Ramos (cell line): Measurements from ENCODE around the gene ZKSCAN1.
"Not testable (repeated sequence)": the region's sequence is repeated elsewhere in the genome, so short reads cannot be mapped to it uniquely, and the experiment has no call there.

ENCODE experiments used
- in situ Hi-C: fragments of 300-500 bp; cut with MboI; formaldehyde crosslinking; loops from one replicate; pipeline ENCODE4 v1.14.3; 2022; ENCODE audit warnings: low sequenced_read_pairs; ENCODE audit not compliant: unreplicated experiment

ZKSCAN1 gene

DNA sequence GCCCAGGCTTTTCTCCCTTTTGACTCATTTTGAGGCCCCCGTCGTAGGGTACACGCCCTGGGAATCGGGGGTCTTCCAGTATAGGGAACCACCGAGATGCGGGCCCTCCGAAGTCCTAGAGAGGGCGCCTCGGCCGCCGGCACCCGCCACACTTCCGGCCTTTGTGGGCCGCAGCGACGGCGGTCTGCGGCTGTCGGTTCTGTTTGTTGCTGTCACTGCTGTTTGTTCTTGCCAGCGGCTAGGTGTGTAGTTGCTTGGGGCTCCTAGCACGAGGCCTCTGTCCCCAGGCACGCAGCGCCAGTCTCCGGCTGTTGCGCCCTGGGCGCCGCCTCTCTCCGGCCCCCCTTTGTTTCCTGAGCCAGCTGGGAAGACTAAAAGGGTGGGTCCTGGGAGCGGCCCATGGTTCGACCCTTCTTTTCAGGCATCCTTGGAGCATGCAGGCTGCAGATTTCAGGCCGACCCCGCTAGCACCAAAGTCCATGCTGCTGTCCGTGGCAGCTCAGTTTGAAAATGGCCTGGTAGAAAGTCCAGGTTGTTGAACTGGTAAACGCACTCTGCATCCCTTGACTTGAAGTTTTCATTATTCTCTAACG, 17.8 kb upstream of the ZKSCAN1 start:
- in situ Hi-C loops = no loop called here

DNA sequence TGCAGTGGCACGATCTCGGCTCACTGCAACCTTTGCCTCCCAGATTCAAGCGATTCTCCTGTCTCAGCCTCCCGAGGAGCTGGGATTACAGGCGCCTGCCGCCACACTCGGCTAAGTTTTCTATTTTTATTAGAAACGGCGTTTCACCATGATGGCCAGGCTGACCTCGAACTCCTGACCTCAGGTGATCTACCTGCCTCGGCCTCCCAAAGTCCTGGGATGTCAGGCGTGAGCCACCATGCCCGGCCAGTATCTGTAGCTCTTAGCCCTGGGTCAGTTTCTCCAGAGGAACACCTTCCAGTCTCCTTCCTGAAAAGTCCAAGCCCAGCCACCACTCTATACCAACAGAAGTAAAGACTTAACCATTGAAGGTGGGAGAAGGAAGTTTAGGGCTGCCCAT, 15.2 kb upstream of the ZKSCAN1 start:
- in situ Hi-C loops = no loop called here

DNA sequence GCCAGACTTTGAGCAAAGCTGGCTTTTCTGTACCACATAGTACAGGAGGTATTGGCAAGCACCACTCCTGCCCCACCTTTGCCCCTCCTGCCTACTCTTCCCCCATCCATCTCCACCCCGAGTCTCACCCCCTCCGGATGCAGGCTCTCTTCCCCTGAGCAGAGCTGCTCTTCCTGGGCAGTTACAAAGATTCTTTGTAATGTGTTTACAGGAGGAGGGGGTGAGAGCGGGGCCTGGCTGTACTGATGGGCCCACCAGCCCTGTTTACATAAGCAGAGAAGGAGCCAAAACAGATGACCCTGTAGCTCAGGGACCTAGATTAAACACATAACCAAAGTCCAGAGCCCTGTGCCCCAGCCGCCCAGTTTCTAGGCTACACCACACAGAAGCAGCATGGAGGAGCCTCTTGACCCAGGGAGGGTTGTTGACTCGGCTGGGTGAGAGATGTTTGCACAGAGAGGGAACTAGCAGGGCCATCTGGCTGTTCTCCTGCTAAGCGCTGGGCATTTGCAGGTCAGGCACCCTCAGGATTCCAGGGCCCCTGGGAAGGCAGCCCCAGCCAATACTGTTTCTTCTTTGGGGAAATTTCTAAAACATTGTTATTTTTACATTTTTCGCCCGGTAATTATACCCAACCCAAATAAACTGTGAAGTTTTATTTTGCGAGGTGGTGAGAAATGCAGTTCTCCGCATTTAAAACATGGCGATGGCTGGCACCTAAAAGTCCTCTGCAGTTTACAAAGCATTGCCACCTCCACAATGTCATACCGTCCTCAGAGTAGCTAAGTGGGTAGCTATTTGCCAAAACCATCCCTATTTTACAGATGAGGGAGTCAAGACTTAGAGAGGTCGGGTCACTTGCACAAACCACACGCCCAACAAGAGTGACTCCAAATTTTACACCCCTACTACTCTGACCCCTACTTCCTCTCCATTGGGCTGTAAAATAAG, 11.4 kb upstream of the ZKSCAN1 start:
- in situ Hi-C loops = no loop called here

DNA sequence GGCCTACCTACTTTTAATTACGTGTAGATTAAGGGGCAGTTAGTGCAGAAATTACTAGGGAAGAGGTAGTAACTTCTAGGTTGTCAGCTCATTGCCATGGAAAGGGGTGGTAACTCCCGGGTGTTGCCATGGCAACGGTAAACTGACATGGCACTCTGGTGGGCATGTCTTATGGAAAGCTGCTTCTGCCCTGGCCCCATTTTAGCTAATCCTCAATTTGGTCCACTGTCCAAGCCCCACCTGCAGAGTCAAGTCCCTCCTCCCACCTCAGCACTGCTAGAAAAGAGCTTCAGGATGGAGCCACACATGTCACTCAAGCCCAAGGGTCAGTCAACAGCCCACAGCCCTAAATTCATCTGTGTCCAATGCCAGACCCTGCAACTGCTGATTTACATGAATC, 7.5 kb upstream of the ZKSCAN1 start:
- in situ Hi-C loops = no loop called here

DNA sequence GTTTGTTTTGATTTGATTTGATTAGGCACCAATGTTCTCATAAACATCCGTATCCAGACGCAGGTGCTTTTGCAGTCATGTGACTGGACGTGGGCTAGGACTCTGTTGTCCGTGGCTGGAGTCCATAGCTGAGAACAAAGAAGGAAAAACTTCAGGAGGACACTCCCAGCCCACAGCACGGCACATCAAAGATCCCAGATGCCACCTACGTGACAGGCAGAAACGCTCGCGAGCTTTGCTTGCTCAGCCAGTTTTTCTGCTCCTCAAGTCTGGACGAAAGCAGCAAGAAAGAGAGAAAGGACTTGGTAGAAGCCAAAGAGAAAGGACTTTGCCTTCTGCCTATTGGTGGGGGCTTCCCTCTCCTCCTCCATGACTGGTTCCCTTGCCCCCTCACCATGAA, 6.9 kb upstream of the ZKSCAN1 start:
- in situ Hi-C loops = no loop called here

DNA sequence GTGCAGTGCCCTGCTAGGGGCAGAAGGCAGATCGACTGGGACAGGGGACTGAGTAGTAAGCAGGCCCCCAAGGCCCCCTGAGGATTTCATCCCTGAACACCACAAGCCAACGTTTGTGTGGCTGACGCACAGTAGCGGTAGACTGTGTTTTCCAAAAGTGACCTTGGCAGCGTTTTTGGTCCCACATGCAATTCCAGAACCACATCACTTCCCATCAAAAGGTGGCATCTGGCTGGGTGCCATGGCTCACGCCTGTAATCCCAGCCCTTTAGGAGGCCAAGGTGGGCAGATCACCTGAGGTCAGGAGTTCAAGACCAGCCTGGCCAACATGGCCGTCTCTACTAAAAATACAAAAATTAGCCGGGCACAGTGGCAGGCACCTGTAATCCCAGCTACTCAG, 5.4 kb upstream of the ZKSCAN1 start:
- in situ Hi-C loops = not testable (repeated sequence)

DNA sequence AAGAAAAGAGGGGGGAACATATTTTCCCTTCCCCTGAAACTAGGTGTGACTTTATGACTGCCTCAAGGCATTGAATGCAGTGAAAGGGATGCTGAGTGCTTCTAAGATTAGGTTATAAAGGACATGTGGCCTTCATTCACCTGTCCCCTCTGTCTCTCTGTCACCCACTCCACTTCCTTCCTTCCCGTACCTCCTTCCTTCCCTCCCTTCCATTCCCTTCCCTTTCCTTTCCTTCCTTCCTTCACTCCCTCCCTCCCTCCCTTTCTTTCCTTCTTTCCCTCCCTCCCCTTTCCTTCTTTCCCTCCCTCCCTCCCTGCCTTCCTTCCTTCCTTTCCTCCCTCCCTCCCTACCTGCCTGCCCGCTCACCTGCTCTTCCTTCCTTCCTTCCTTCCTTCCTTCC, 4.5 kb upstream of the ZKSCAN1 start:
- in situ Hi-C loops = no loop called here

DNA sequence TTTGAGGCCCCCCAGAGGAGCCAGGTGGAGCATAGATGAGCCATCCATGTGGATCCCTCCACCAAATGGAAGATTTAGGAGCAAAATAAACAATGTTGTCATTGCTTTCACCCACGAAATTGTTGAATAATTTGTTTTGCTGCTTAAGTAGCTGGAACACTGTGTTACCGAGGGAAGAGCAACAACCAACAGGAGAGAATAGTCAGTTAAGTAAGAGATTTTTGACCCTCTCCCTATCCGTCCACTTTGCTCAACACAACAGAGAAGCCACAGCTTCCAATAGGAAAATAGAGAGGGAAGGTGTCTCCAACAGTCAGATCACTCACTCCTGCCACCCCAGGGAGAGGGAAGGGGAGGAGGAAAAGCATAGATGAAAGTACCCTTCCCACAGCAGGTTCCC, 3.9 kb upstream of the ZKSCAN1 start:
- in situ Hi-C loops = no loop called here

DNA sequence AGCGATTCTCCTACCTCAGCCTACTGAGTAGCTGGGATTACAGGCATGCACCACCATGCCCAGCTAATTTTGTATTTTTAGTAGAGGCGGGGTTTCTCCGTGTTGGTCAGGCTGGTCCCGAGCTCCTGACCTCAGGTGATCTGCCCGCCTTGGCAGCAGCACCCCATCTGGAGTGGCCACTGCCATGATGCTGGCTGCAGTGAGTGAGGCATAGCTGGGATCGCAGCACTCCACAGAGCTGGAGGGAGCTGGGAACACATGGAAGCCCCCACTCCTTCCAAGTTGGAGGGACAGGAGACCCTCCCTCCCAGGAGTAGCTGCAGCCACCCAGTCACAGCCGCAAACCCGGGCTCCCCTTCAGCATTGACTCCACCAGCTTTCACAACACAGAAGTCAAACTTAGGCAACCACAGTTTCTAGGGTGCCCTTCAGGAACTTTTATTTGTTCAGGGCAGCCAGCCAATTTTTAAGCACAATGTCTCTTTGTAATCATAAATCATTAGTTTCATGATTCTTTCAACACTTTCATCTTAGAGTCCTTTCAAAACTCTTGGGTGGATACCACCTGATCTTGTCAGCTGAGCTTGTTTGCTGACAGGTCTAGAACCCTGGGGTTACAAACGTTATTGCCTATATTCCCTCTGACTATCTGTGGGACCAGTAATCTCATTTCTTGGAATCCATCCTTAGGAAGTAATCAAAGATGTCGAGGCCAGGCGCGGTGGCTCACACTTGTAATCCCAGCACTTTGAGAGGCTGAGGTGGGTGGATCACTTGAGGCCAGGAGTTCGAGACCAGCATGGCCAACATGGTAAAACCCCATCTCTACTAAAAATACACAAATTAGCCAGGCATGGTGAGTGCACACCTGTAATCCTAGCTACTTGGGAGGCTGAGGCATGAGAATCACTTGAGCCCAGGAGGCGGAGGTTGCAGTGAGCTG, 2.7 kb upstream of the ZKSCAN1 start:
- in situ Hi-C loops = not testable (repeated sequence)

DNA sequence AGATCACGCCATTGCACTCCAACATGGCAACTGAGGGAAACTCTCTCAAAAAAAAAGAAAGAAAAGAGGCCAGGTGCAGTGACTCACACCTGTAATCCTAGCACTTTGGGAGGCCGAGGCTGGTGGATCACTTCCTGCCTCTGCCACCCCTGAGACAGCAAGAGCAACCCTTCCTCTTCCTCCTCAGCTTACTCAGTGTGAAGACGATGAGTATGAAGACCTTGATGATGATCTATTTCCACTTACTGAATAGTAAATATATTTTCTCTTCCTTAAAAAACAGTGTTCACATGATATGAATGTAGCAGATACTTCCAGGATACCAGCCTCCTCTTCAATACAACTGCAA, 2.1 kb upstream of the ZKSCAN1 start:
- in situ Hi-C loops = no loop called here

DNA sequence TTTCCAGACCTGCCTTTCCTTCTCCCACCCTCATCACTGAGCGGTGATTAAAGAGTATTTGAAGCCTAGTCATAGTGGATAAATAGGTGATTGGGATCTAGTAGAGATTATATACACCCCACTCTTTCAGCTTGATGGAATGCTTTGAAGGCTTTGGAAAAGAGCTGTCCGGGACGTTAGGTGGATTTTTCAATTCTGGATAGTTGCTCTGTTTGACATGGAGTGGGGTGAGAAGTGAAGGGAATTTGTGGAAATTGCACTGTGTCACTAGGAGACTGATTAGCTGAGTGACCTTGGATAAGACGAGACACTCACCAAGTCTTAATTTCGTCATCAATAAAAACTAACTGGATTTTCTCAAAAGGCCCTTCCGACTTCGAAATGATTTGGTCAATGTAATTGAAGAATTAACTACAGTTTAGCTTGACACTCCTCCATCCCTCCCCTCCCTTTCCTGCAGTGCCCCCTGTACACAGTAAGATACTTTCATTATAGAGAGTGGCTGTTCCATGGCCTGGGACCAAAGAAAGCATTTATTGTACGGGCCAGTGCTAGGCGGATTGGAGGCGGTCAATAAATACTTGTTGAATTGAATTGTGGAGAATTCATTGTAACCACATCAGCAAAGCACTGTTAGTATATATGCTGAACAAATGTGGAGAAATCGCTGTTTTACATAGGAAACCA, 962 bp downstream of the ZKSCAN1 start:
- in situ Hi-C loops = no loop called here

DNA sequence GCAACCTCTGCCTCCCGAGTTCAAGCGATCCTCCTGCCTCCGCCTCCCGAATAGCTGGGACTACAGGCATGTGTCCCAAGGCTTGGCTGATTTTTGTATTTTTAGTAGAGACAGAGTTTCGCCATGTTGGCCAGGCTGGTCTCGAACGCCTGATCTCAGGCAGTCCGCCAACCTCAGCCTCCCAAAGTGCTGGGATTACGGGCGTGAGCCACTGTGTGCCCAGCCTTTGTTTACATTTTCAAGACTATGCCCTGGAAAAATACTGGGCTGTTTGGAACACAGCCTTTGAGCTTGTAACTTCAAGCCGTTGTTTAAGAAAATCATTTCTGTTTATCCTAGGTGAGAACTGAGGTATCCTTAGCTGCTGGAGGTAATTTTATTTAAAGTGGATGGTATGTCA, 1.9 kb downstream of the ZKSCAN1 start:
- in situ Hi-C loops = no loop called here

DNA sequence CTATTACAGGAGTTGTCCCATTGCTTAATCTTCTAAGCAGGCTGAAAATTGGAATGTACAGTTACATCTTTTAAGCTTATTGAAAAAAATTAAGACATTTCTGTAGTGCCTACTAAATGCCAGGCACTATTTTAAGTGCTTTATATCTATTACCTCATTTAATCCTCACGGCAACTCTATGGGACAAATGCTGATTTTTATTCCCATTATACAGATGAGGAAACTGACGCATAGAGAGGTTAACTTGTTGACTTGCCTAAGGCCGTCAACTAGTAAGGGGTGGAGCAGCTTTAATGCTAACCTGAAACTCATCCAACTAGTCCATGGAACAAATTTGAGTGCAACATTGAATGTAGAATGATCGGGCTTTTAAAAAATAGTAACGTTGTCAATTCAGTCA, 2.5 kb downstream of the ZKSCAN1 start:
- in situ Hi-C loops = no loop called here

DNA sequence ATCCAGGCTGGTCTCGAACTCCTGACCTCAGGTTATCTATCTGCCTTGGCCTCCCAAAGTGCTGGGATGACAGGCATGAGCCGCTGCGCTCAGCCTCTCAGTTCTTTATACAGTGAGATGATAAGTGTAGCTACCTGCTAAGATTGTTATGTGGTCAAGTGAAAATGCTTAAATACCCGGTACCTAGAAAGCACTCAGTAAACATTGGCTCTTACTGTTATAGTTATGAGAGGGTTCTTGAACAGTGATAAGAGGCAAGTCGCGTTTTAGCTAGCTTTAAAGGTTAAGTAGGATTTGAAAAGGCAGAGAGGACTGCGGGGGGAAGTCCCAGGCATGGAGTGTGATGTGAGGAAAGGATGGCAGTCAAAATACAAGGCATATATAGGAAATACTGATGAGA, 4.5 kb downstream of the ZKSCAN1 start:
- in situ Hi-C loops = no loop called here

DNA sequence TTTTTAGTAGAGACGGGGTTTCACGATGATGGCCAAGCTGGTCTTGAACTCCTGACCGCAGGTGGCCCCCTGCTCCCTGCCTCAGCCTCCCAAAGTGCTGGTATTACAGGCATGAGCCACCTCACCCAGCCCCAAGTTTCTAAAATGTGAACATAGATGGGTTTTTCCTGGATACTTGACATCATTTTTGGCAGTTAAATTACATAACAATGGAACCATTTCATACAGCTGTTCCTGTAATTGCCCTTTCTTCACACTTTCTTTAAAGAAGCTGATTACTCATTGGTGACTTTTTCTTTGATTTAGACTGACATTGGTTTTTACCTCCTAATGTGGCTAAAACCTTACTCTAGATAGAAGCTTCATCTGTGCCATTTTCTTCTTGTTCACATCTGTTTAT, 5.9 kb downstream of the ZKSCAN1 start:
- in situ Hi-C loops = no loop called here

DNA sequence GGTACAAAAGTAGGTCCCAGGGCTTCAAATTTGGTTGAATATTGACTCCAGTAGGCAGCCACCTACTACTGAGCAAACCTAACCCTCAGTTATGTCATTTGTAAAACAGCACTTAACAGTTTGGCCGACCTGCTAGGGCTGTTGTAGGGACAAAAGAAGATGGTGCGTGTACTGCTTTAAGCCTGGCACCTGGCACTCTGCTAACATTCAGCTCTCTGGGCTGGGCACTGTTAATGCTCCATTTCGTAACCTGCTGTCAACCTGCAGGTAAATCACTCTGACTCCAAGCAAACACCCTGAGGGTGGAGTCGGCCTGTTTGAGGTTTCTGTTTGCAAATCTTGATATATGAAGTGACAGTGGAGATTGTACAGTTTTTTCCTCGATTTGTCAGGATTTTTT, 7.2 kb downstream of the ZKSCAN1 start:
- in situ Hi-C loops = no loop called here

DNA sequence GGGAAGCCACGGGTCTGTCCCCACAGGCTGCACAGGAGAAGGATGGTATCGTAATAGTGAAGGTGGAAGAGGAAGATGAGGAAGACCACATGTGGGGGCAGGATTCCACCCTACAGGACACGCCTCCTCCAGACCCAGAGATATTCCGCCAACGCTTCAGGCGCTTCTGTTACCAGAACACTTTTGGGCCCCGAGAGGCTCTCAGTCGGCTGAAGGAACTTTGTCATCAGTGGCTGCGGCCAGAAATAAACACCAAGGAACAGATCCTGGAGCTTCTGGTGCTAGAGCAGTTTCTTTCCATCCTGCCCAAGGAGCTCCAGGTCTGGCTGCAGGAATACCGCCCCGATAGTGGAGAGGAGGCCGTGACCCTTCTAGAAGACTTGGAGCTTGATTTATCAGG, 8.1 kb downstream of the ZKSCAN1 start:
- in situ Hi-C loops = no loop called here

DNA sequence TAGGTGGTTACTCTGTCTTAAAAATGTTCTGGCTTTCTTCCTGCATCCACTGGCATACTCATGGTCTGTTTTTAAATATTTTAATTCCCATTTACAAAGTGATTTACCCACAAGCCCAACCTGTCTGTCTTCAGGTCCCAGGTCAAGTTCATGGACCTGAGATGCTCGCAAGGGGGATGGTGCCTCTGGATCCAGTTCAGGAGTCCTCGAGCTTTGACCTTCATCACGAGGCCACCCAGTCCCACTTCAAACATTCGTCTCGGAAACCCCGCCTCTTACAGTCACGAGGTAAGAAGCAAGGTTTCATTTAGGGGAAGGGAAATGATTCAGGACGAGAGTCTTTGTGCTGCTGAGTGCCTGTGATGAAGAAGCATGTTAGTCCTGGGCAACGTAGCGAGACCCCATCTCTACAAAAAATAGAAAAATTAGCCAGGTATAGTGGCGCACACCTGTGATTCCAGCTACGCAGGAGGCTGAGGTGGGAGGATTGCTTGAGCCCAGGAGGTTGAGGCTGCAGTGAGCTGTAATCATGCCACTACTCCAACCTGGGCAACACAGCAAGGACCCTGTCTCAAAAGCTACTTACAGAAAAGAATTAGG, 8.7 kb downstream of the ZKSCAN1 start:
- in situ Hi-C loops = no loop called here

DNA sequence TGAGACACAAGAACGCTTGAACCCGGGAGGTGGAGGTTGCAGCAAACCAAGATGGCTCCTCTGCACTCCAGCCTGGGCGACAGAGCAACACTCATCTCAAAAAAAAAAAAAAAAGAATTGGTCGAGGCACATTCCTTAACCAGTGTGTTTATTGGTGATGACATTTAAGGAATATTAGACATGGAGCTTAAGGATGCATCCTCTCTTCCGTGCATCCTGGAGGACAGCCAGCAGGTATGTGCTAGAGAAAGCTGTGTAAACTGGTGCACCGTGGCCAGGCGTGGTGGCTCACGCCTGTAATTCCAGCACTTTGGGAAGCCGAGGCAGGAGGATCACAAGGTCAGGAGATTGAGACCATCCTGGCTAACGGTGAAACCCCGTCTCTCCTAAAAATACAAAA, 11.8 kb downstream of the ZKSCAN1 start:
- in situ Hi-C loops = no loop called here

DNA sequence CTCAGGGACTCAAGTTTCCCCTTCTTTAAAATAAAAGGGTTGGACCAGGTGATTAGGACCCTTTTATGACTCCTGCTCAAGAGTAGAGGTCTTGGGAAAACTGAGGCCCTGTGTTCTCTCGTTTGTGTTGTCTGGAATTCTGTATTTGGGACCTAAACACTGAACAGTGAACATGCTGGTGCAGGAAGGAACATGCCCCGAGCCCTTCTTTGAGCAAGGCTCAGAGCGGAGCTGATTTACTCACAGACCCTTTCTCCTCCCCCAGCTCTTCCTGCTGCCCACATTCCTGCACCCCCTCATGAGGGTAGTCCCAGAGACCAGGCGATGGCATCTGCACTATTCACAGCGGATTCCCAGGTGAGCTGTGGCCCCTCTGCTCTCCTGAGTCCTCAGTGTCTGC, 14.2 kb downstream of the ZKSCAN1 start:
- in situ Hi-C loops = no loop called here
